Trophoblast cell (in vitro differentiated cells and primary cell): ENCODE results near the gene RIPOR1.
A peak's percentile ranks its signal among the peaks of the same experiment; 100 is the strongest.

ENCODE experiments used
- DNase-seq, 2 donors: peaks; one replicate each; pipeline ENCODE4 v3.0.0-alpha.2; 2016
- H2AFZ ChIP-seq: 2 replicates; pipeline ENCODE4 v1.6.1; 2013; ENCODE audit warnings: low read length, moderate library complexity, mild to moderate bottlenecking; ENCODE audit not compliant: insufficient read depth, poor library complexity
- H2AK5ac ChIP-seq: 2 replicates; pipeline ENCODE4 v1.6.1; 2013; ENCODE audit warnings: mild to moderate bottlenecking, low read length
- H2BK120ac ChIP-seq: 2 replicates; pipeline ENCODE4 v1.6.1; 2013; ENCODE audit warnings: low read length, mild to moderate bottlenecking, moderate library complexity; ENCODE audit not compliant: insufficient read depth, poor library complexity
- H2BK12ac ChIP-seq: 2 replicates; pipeline ENCODE4 v1.6.1; 2013; ENCODE audit warnings: mild to moderate bottlenecking, low read length, moderate library complexity
- H2BK5ac ChIP-seq: 2 replicates; pipeline ENCODE4 v1.6.1; 2013; ENCODE audit warnings: low read length, low read depth, moderate library complexity, mild to moderate bottlenecking; ENCODE audit not compliant: poor library complexity
- H3K14ac ChIP-seq: 2 replicates; pipeline ENCODE4 v1.6.1; 2013; ENCODE audit warnings: mild to moderate bottlenecking, low read length
- H3K18ac ChIP-seq: 2 replicates; pipeline ENCODE4 v1.6.1; 2013; ENCODE audit warnings: mild to moderate bottlenecking, low read length
- H3K23ac ChIP-seq: 2 replicates; pipeline ENCODE4 v1.6.1; 2013; ENCODE audit warnings: low read length
- H3K27ac ChIP-seq: 2 replicates; pipeline ENCODE4 v1.5.1; 2013; ENCODE audit warnings: low read depth, mild to moderate bottlenecking, inconsistent platforms, low read length, moderate library complexity
- H3K27me3 ChIP-seq: 2 replicates; pipeline ENCODE4 v1.6.1; 2013; ENCODE audit warnings: inconsistent platforms, mild to moderate bottlenecking, low read length, moderate library complexity; ENCODE audit not compliant: insufficient read depth
- H3K36me3 ChIP-seq, 2 experiments: 1 replicate in 1 of 2; 2 replicates in 1 of 2; pipeline ENCODE4 v1.6.1; 2013; ENCODE audit warnings: low read length in 2 of 2, mild to moderate bottlenecking in 2 of 2, moderate library complexity in 1 of 2; ENCODE audit not compliant: insufficient read depth in 2 of 2, control insufficient read depth in 1 of 2
- H3K4ac ChIP-seq: 2 replicates; pipeline ENCODE4 v1.6.1; 2013; ENCODE audit warnings: low read depth, mild to moderate bottlenecking, low read length, moderate library complexity
- H3K4me1 ChIP-seq, 2 experiments: 1 replicate in 1 of 2; 2 replicates in 1 of 2; pipeline ENCODE4 v1.6.1; 2013; ENCODE audit warnings: low read length in 2 of 2, mild to moderate bottlenecking in 2 of 2, moderate library complexity in 1 of 2; ENCODE audit not compliant: insufficient read depth in 2 of 2, control insufficient read depth in 1 of 2
- H3K4me2 ChIP-seq: 2 replicates; pipeline ENCODE4 v1.6.1; 2013; ENCODE audit warnings: inconsistent platforms, mild to moderate bottlenecking, low read length, moderate library complexity
- H3K4me3 ChIP-seq: 2 replicates; pipeline ENCODE4 v1.5.1; 2013; ENCODE audit warnings: mild to moderate bottlenecking, low read depth, low read length, inconsistent platforms
- H3K79me1 ChIP-seq: one replicate; pipeline ENCODE4 v1.6.1; 2013; ENCODE audit warnings: low read length
- H3K79me2 ChIP-seq: 2 replicates; pipeline ENCODE4 v1.6.1; 2013; ENCODE audit warnings: low read length, mild to moderate bottlenecking; ENCODE audit not compliant: control insufficient read depth, insufficient read depth, poor library complexity
- H3K9ac ChIP-seq: 2 replicates; pipeline ENCODE4 v1.6.1; 2013; ENCODE audit warnings: mild to moderate bottlenecking, low read length
- H3K9me3 ChIP-seq: 2 replicates; pipeline ENCODE4 v1.6.1; 2013; ENCODE audit warnings: low read depth, mild to moderate bottlenecking, control low read depth, inconsistent platforms, low read length; ENCODE audit not compliant: insufficient read depth
- H4K12ac ChIP-seq: 2 replicates; pipeline ENCODE4 v1.6.1; 2013; ENCODE audit warnings: low read depth, mild to moderate bottlenecking, low read length, moderate library complexity
- H4K8ac ChIP-seq: 2 replicates; pipeline ENCODE4 v1.6.1; 2013; ENCODE audit warnings: low read depth, mild to moderate bottlenecking, low read length, moderate library complexity
- H4K91ac ChIP-seq: one replicate; pipeline ENCODE4 v1.6.1; 2013; ENCODE audit warnings: low read depth, mild to moderate bottlenecking, low read length, moderate library complexity
- WGBS: extraction: QIAGEN DNeasy Blood & Tissue Kit; methylation state at CpG from one replicate; pipeline ENCODE4 v1.1.7; 2013; ENCODE audit warnings: missing lambda C conversion rate; ENCODE audit not compliant: insufficient read length, insufficient coverage; ENCODE audit errors: extremely low coverage; 5-methylcytosine and 5-hydroxymethylcytosine counted together

Gene RIPOR1

GRCh38 chr16:67548265-67549126, 19.9 kb downstream of the RIPOR1 start:
- Histone ChIP-seq H3K4me3 (peak overlapping the region; percentile 8), H3K14ac (no peak overlapping the region), H4K8ac (no peak overlapping the region), H3K4me1 (no peaks in the 10 kb centered on the region), H3K79me1 (no peaks in the 10 kb centered on the region), H2AK5ac (no peak overlapping the region), H3K4ac (no peak overlapping the region), H3K27ac (no peak overlapping the region), H2BK120ac (no peak overlapping the region), H2BK5ac (no peak overlapping the region), H3K27me3 (no peaks in the 10 kb centered on the region), H4K91ac (no peak overlapping the region), H4K12ac (no peak overlapping the region), H2BK12ac (no peak overlapping the region), H3K79me2 (no peaks in the 10 kb centered on the region), H3K23ac (no peak overlapping the region), H3K9ac (no peak overlapping the region), H3K36me3 (peaks cover 52 to 53% of the 10 kb centered on the region in 2 experiments), H3K18ac (no peak overlapping the region), H3K4me2 (no peak overlapping the region), H2AFZ (no peak overlapping the region), H3K9me3 (peaks cover 2% of the 10 kb centered on the region)
- no CpG with 5 or more reads among the region's 4 CpGs for WGBS
- DNase-seq = no peak

- Histone ChIP-seq H2BK120ac (no peak overlapping the region), H4K8ac (no peak overlapping the region), H2BK5ac (no peak overlapping the region), H3K14ac (no peak overlapping the region), H2AFZ (no peak overlapping the region), H3K9ac (no peak overlapping the region), H3K27ac (no peak overlapping the region), H3K27me3 (no peaks in the 10 kb centered on the region), H3K4me1 (no peaks in the 10 kb centered on the region), H3K18ac (no peak overlapping the region), H4K12ac (no peak overlapping the region), H3K79me1 (no peaks in the 10 kb centered on the region), H3K4me2 (no peak overlapping the region), H3K4me3 (no peak overlapping the region), H2BK12ac (no peak overlapping the region), H3K4ac (no peak overlapping the region), H2AK5ac (no peak overlapping the region), H3K36me3 (peaks cover 45 to 46% of the 10 kb centered on the region in 2 experiments), H3K79me2 (no peaks in the 10 kb centered on the region), H3K23ac (no peak overlapping the region), H3K9me3 (no peaks in the 10 kb centered on the region), H4K91ac (no peak overlapping the region)
- no CpG with 5 or more reads among the region's 4 CpGs for WGBS
- DNase-seq = no peak
These were observed 20.6 kb downstream of the RIPOR1 start for GRCh38 chr16:67549240-67549639.

- Histone ChIP-seq H4K91ac (no peak overlapping the region), H3K27ac (no peak overlapping the region), H2AK5ac (no peak overlapping the region), H3K79me1 (no peaks in the 10 kb centered on the region), H4K8ac (no peak overlapping the region), H3K4me3 (no peak overlapping the region), H2BK120ac (no peak overlapping the region), H3K9ac (no peak overlapping the region), H3K79me2 (no peaks in the 10 kb centered on the region), H2BK5ac (no peak overlapping the region), H3K23ac (no peak overlapping the region), H3K36me3 (peaks cover 38 to 39% of the 10 kb centered on the region in 2 experiments), H3K4me2 (no peak overlapping the region), H3K9me3 (no peaks in the 10 kb centered on the region), H3K4ac (no peak overlapping the region), H3K4me1 (no peaks in the 10 kb centered on the region), H4K12ac (no peak overlapping the region), H3K14ac (no peak overlapping the region), H2BK12ac (no peak overlapping the region), H3K27me3 (no peaks in the 10 kb centered on the region), H3K18ac (no peak overlapping the region), H2AFZ (no peak overlapping the region)
- no CpG with 5 or more reads among the region's 1 CpG for WGBS
- no peak for DNase-seq
These were observed 21.3 kb downstream of the RIPOR1 start for GRCh38 chr16:67549936-67550335.

- no peak overlapping the region for H4K91ac ChIP-seq
- no peak overlapping the region for H3K27ac ChIP-seq
- no peak overlapping the region for H2BK5ac ChIP-seq
- H4K8ac ChIP-seq = no peak overlapping the region
- no peaks in the 10 kb centered on the region for H3K79me2 ChIP-seq
- no peak overlapping the region for H3K4ac ChIP-seq
- no peaks in the 10 kb centered on the region for H3K79me1 ChIP-seq
- H3K14ac ChIP-seq = no peak overlapping the region
- H2AFZ ChIP-seq = no peak overlapping the region
- H4K12ac ChIP-seq = no peak overlapping the region
- no peak overlapping the region for H3K4me2 ChIP-seq
- H3K36me3 ChIP-seq = peaks cover 27% of the 10 kb centered on the region in 2 experiments
- no peak overlapping the region for H3K9ac ChIP-seq
- WGBS = no CpG with 5 or more reads among the region's 2 CpGs
- H3K18ac ChIP-seq = no peak overlapping the region
- no peak overlapping the region for H3K23ac ChIP-seq
- H3K27me3 ChIP-seq = no peaks in the 10 kb centered on the region
- no peaks in the 10 kb centered on the region for H3K9me3 ChIP-seq
- no peak overlapping the region for H2BK12ac ChIP-seq
- H3K4me1 ChIP-seq = no peaks in the 10 kb centered on the region
- no peak overlapping the region for H3K4me3 ChIP-seq
- DNase-seq = no peak
- no peak overlapping the region for H2AK5ac ChIP-seq
- H2BK120ac ChIP-seq = no peak overlapping the region
These were observed 22.5 kb downstream of the RIPOR1 start for GRCh38 chr16:67551091-67551490.
